MM.1S (cell line): Measurements from ENCODE around the gene SIK2.

ENCODE experiments used
- DNase-seq: peaks from one replicate; pipeline ENCODE4 v3.0.0-alpha.2; 2015
- H2AFZ ChIP-seq: fragments of 300-600 bp; sonication (generic); 2 replicates; pipeline ENCODE4 v1.6.0; 2016; ENCODE audit warnings: antibody characterized with exemption, low read length
- H3F3A ChIP-seq: fragments of 300-600 bp; sonication (generic); 2 replicates; pipeline ENCODE4 v1.6.1; 2016; ENCODE audit warnings: mild to moderate bottlenecking, antibody characterized with exemption, low read length, moderate library complexity, mixed read lengths; ENCODE audit not compliant: insufficient read depth
- H3K27ac ChIP-seq: fragments of 300-600 bp; sonication (generic); 2 replicates; pipeline ENCODE4 v1.5.1; 2016; ENCODE audit warnings: mild to moderate bottlenecking, low read length
- H3K27me3 ChIP-seq: fragments of 300-600 bp; sonication (generic); replicated peaks from 2 replicates; pipeline ENCODE4 v1.6.0; 2016; ENCODE audit warnings: low read length; ENCODE audit not compliant: insufficient read depth
- H3K36me3 ChIP-seq: fragments of 300-600 bp; sonication (generic); replicated peaks from 2 replicates; pipeline ENCODE4 v1.6.1; 2016; ENCODE audit warnings: mild to moderate bottlenecking, low read length, mixed read lengths; ENCODE audit not compliant: insufficient read depth
- H3K4me1 ChIP-seq: fragments of 300-600 bp; sonication (generic); 2 replicates; pipeline ENCODE4 v1.6.1; 2016; ENCODE audit warnings: low read length, mixed read lengths
- H3K4me2 ChIP-seq: fragments of 300-600 bp; sonication (generic); 2 replicates; pipeline ENCODE4 v1.6.0; 2016; ENCODE audit warnings: low read depth, low read length
- H3K4me3 ChIP-seq: fragments of 300-600 bp; sonication (generic); 2 replicates; pipeline ENCODE4 v1.5.1; 2016; ENCODE audit warnings: low read length, mixed read lengths
- H3K79me2 ChIP-seq: fragments of 300-600 bp; sonication (generic); 2 replicates; pipeline ENCODE4 v1.6.1; 2016; ENCODE audit warnings: mixed run types, low read length, mixed read lengths
- H3K9ac ChIP-seq: fragments of 300-600 bp; sonication (generic); 2 replicates; pipeline ENCODE4 v1.6.1; 2016; ENCODE audit warnings: low read length, mixed read lengths
- H3K9me2 ChIP-seq: fragments of 300-600 bp; sonication (generic); replicated peaks from 2 replicates; pipeline ENCODE4 v1.6.1; 2016; ENCODE audit warnings: mild to moderate bottlenecking, low read length, mixed read lengths; ENCODE audit not compliant: insufficient read depth
- H3K9me3 ChIP-seq: fragments of 300-600 bp; sonication (generic); replicated peaks from 2 replicates; pipeline ENCODE4 v1.6.1; 2016; ENCODE audit warnings: mild to moderate bottlenecking, low read length, mixed read lengths; ENCODE audit not compliant: insufficient read depth
- H4K20me1 ChIP-seq: fragments of 300-600 bp; sonication (generic); 2 replicates; pipeline ENCODE4 v1.6.1; 2016; ENCODE audit warnings: mild to moderate bottlenecking, low read length, moderate library complexity, mixed read lengths; ENCODE audit not compliant: insufficient read depth
- EZH2 ChIP-seq: fragments of 300-600 bp; sonication (generic); optimal IDR thresholded peaks from 2 replicates; pipeline ENCODE3; 2017; ENCODE audit warnings: low read depth, mild to moderate bottlenecking, antibody characterized with exemption, low read length, mixed read lengths
- EZH2phosphoT487 ChIP-seq: fragments of 300-600 bp; sonication (generic); IDR thresholded peaks from 2 replicates; pipeline ENCODE4 v1.6.1; 2018; ENCODE audit warnings: antibody characterized with exemption, low read length
- TF ChIP-seq, protein P1 (sequence below): fragments of 300-600 bp; sonication (generic); IDR thresholded peaks from 2 replicates; pipeline ENCODE4 v1.5.1; 2016; ENCODE audit warnings: antibody characterized with exemption, low read length, mixed read lengths

The SIK2 gene

DNA sequence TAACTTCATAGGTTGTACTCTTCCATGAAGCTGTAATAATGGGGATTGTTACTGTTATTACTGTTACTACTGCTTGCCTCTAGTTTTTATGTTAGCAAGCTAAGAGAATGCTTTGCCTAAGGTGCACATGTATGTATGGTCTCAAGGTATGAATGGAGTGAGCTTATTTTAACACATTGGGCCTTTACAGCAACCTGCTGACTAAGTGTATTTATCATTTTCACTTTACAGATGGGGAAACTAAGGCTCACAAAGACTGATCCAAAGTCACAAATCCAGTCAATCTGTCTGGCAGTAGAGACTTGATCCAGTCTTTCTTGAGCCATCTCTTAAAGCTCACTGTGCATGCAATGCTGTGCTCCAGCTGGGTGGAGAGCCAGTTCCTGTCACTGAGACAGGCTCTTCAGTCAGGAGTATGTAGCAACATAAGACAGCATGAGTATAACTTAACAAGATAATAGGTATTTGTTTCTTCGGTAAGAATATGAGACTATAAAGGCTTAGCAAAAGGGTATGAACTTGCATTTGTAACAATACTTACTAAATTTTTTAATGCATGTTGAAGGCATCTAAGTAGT, 97.4 kb downstream of the SIK2 start:
- Histone ChIP-seq H4K20me1 (no peaks in the 10 kb centered on the region), H3K4me3 (no peak overlapping the region), H3K9me3 (no peaks in the 10 kb centered on the region), H3K4me2 (no peak overlapping the region), H3K36me3 (no peaks in the 10 kb centered on the region), H3F3A (no peaks in the 10 kb centered on the region), H3K9me2 (no peaks in the 10 kb centered on the region), H3K9ac (no peak overlapping the region), H3K4me1 (0 out of 2 replicates have a peak, but pooled peaks cover 3% of the 10 kb centered on the region), H3K79me2 (no peaks in the 10 kb centered on the region), H2AFZ (no peak overlapping the region), H3K27me3 (no peaks in the 10 kb centered on the region), H3K27ac (no peak overlapping the region)
- TF ChIP-seq EZH2, result no peak
- TF ChIP-seq, protein P1, sequence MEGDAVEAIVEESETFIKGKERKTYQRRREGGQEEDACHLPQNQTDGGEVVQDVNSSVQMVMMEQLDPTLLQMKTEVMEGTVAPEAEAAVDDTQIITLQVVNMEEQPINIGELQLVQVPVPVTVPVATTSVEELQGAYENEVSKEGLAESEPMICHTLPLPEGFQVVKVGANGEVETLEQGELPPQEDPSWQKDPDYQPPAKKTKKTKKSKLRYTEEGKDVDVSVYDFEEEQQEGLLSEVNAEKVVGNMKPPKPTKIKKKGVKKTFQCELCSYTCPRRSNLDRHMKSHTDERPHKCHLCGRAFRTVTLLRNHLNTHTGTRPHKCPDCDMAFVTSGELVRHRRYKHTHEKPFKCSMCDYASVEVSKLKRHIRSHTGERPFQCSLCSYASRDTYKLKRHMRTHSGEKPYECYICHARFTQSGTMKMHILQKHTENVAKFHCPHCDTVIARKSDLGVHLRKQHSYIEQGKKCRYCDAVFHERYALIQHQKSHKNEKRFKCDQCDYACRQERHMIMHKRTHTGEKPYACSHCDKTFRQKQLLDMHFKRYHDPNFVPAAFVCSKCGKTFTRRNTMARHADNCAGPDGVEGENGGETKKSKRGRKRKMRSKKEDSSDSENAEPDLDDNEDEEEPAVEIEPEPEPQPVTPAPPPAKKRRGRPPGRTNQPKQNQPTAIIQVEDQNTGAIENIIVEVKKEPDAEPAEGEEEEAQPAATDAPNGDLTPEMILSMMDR, result no peak
- no peak for TF ChIP-seq EZH2phosphoT487
- DNase-seq, result no peak

DNA sequence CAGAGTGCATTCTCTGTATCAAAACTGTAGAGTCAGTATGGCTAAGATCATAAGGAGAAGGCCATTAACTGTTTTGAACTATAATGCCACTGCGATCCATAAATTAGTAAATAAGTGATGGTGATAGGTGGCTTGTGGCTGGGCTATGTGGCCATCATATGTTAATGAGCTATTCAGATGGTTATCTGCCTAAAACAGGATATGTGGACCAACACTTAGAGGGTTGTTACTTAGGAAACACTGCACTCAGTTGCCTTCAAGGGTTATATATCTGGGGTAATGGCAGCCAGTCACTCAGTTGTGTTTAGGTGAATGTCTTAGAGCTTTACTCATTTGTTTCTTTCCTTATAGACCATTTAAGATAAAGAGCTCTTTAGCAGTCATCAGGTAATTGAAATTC, 97.9 kb downstream of the SIK2 start:
- H3F3A ChIP-seq, result no peaks in the 10 kb centered on the region
- TF ChIP-seq EZH2, result no peak
- TF ChIP-seq, protein P1, result no peak
- TF ChIP-seq EZH2phosphoT487, result no peak
- H3K36me3 ChIP-seq, result no peaks in the 10 kb centered on the region
- no peak overlapping the region for H3K9ac ChIP-seq
- H3K9me2 ChIP-seq, result no peaks in the 10 kb centered on the region
- no peaks in the 10 kb centered on the region for H3K9me3 ChIP-seq
- no peak overlapping the region for H2AFZ ChIP-seq
- no peaks in the 10 kb centered on the region for H3K79me2 ChIP-seq
- H3K4me2 ChIP-seq, result no peak overlapping the region
- no peak overlapping the region for H3K27ac ChIP-seq
- no peaks in the 10 kb centered on the region for H4K20me1 ChIP-seq
- no peak for DNase-seq
- 0 out of 2 replicates have a peak, but pooled peaks cover 3% of the 10 kb centered on the region for H3K4me1 ChIP-seq
- H3K27me3 ChIP-seq, result no peaks in the 10 kb centered on the region
- no peak overlapping the region for H3K4me3 ChIP-seq

DNA sequence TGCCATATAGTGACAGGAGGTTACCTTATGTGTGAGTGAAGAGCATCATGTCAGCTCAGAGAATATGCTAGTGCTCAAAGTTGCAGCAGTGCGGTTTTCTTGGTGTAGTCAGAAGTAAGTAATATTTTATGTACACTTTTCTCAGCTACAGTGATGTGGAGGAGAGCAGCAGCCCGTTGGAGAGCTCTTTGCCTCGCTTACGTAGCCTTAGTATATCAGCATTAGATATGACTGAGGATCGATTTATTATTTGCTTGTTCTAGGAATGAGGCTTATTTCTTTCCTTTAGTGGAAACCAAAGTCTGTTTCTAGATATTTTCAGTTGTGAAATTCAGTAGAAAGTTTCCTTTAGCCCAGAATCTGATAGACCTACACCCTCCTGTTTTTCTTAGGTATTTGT, 100.4 kb downstream of the SIK2 start:
- TF ChIP-seq EZH2 (no peak), EZH2phosphoT487 (no peak)
- TF ChIP-seq, protein P1, result no peak
- 0 out of 2 replicates have a peak, but pooled peaks cover 3% of the 10 kb centered on the region for H3K4me1 ChIP-seq
- no peaks in the 10 kb centered on the region for H3K9me2 ChIP-seq
- no peak overlapping the region for H3K27ac ChIP-seq
- no peaks in the 10 kb centered on the region for H3K27me3 ChIP-seq
- no peaks in the 10 kb centered on the region for H3F3A ChIP-seq
- H3K79me2 ChIP-seq, result no peaks in the 10 kb centered on the region
- DNase-seq, result no peak
- H3K9me3 ChIP-seq, result no peaks in the 10 kb centered on the region
- H3K36me3 ChIP-seq, result no peaks in the 10 kb centered on the region
- no peak overlapping the region for H3K9ac ChIP-seq
- no peak overlapping the region for H3K4me3 ChIP-seq
- H4K20me1 ChIP-seq, result no peaks in the 10 kb centered on the region
- no peak overlapping the region for H2AFZ ChIP-seq
- H3K4me2 ChIP-seq, result no peak overlapping the region
